ENCODE data around the gene GDF7. TPM values are rescaled to one million over a fixed set of nuclear protein-coding genes. Genes with fewer than 3 reads are reported as not detected.

The GDF7 gene
- total and polyA plus RNA-seq, 2 donors (not counting 3 experiments of a cell fraction or from before 2014, with no cell fraction given): 3.7 to 3.9 TPM

- Histone ChIP-seq H2AFZ (ENCODE audit: low read depth, low read length) (no peak overlapping the region), H3K36me3 (ENCODE audit: control insufficient read depth in 2 of 2, extremely low read depth in 1 of 2, insufficient read depth in 2 of 2, low read length in 2 of 2) (peaks cover 0 to 15% of the 10 kb centered on the region in 2 experiments), H3K4me3 (replicated peaks in 1 of 3; ENCODE audit: insufficient read depth in 1 of 3, low read depth in 1 of 3, low read length in 3 of 3) (no peak overlapping the region), H3K27ac (ENCODE audit: insufficient read depth, low read depth, low read length) (no peak overlapping the region), H3K79me2 (ENCODE audit: control insufficient read depth, insufficient read depth, low read length) (no peaks in the 10 kb centered on the region), H3K4me1 (ENCODE audit: control insufficient read depth, extremely low read depth, insufficient read depth, low read length) (peaks cover 10% of the 10 kb centered on the region), H3K9ac (replicated peaks; ENCODE audit: extremely low read depth, insufficient read depth, low read length) (no peak overlapping the region), H4K20me1 (replicated peaks; ENCODE audit: control insufficient read depth, extremely low read depth, insufficient read depth, low read length) (no peaks in the 10 kb centered on the region), H3K27me3 (ENCODE audit: control insufficient read depth in 2 of 2, insufficient read depth in 2 of 2, low read length in 2 of 2) (no peaks in the 10 kb centered on the region), H3K9me3 (replicated peaks; ENCODE audit: control insufficient read depth, insufficient read depth, low read length) (no peaks in the 10 kb centered on the region), H3K4me2 (ENCODE audit: insufficient read depth, low read length) (no peak overlapping the region), H3K9me1 (replicated peaks; ENCODE audit: control insufficient read depth, extremely low read depth, insufficient read depth, low read length) (no peaks in the 10 kb centered on the region)
- BruUV-seq (replicated peaks): no TSS peak
- no peak for FAIRE-seq
- DNase-seq (ENCODE audit: low read depth, low spot score): no peak
- TF ChIP-seq POLR2AphosphoS5 (IDR thresholded peaks at IDR 0.05; ENCODE audit: insufficient read depth, low read depth, low read length) (no peak), FOS (IDR thresholded peaks at IDR 0.05; ENCODE audit: borderline replicate concordance, insufficient read depth, low read length) (no peak), POLR2A (IDR thresholded peaks at IDR 0.05; ENCODE audit: low read depth, low read length) (no peak), MYC (IDR thresholded peaks at IDR 0.05; ENCODE audit: low read depth, low read length) (no peak), EZH2 (IDR thresholded peaks at IDR 0.05; ENCODE audit: borderline replicate concordance, low read depth, low read length, severe bottlenecking) (no peak), CTCF (IDR thresholded peaks at IDR 0.05; ENCODE audit: extremely low read depth in 1 of 2, insufficient read depth in 1 of 2, low read depth in 1 of 2, low read length in 2 of 2) (no peak), MAX (IDR thresholded peaks at IDR 0.05; ENCODE audit: insufficient read depth, insufficient read length) (no peak), GATA2 (IDR thresholded peaks at IDR 0.05; ENCODE audit: insufficient read depth, insufficient read length, low read depth, low read length) (no peak), JUN (IDR thresholded peaks at IDR 0.05; ENCODE audit: borderline replicate concordance, insufficient read depth, insufficient read length, low read depth) (no peak)
- dilution Hi-C loops (cut with MboI; ENCODE audit: extremely low pct_ligation_motif_present, low sequenced_read_pairs): no loop called here
- CTCF ChIA-PET: interaction anchor here (1.0 to 1.4 kb wide), 4 partner anchors 12 to 268 kb away, joined by 3 to 4 read pairs (median 3); no protein-coding TSS in a partner anchor
- POLR2A ChIA-PET: interaction anchor here (1.3 kb wide), 1 partner anchor 201 kb away, joined by 5 read pairs; the partner anchor contains the start of gene RHOB
- intact Hi-C loops (cut with micrococcal nuclease): no loop called here
Observed at GRCh38 chr2:20647738-20648137, 19.2 kb upstream of the GDF7 start.
